Heart left ventricle (tissue), 16 donors: ENCODE results near the gene PARD3. TPM values are rescaled to one million over a fixed set of nuclear protein-coding genes. Genes with fewer than 3 reads are reported as not detected.
A peak's percentile ranks its signal among the peaks of the same experiment; 100 is the strongest.

Source experiments
- ATAC-seq, 4 donors: fragments of 200-7000 bp; cut with Tn5 transposase; one replicate each; pipeline ENCODE4 v1.9.1; 2020 to 2022; ENCODE audit warnings: moderate library complexity in 4 of 4, mild to moderate bottlenecking in 3 of 4, moderate number of reproducible peaks in 1 of 4
- DNase-seq, 5 donors: peaks; one replicate each; pipeline ENCODE4 v3.0.0-alpha.2; 2020
- H3K27ac ChIP-seq, 12 donors: fragments of 200-600 bp; sonication (generic) in 4 of 12; one replicate each; pipeline versions ENCODE4 v1.5.0 to v1.8.0; 2016 to 2022; ENCODE audit warnings: mild to moderate bottlenecking in 2 of 12
- H3K27me3 ChIP-seq, 9 donors: fragments of 200-600 bp; sonication (generic) in 2 of 9; one replicate each; pipeline versions ENCODE4 v1.5.1 to v1.8.0; 2016 to 2022; ENCODE audit warnings: mild to moderate bottlenecking in 3 of 9
- H3K36me3 ChIP-seq, 9 donors: fragments of 200-600 bp; sonication (generic) in 2 of 9; one replicate each; pipeline versions ENCODE4 v1.5.0 to v1.8.0; 2018 to 2022; ENCODE audit warnings: mild to moderate bottlenecking in 2 of 9
- H3K4me1 ChIP-seq, 12 donors: fragments of 200-600 bp; sonication (generic) in 4 of 12; one replicate each; pipeline versions ENCODE4 v1.5.0 to v1.8.0; 2016 to 2022; ENCODE audit warnings: mild to moderate bottlenecking in 3 of 12
- H3K4me3 ChIP-seq, 12 donors: fragments of 200-600 bp; sonication (generic) in 4 of 12; one replicate each; pipeline versions ENCODE4 v1.5.0 to v1.8.0; 2017 to 2022; ENCODE audit warnings: mild to moderate bottlenecking in 9 of 12, moderate library complexity in 4 of 12
- H3K9me3 ChIP-seq, 12 donors: fragments of 200-600 bp; sonication (generic) in 4 of 12; one replicate each; pipeline versions ENCODE4 v1.5.0 to v1.8.0; 2016 to 2022; ENCODE audit warnings: mild to moderate bottlenecking in 1 of 12
- CTCF ChIP-seq, 12 donors: fragments of 200-600 bp; sonication (generic) in 4 of 12; IDR thresholded peaks; one replicate each; pipeline versions ENCODE4 v1.5.0 to v1.8.0; 2018 to 2022; ENCODE audit warnings: antibody characterized with exemption in 12 of 12, mild to moderate bottlenecking in 5 of 12
- POLR2A ChIP-seq, 2 donors: fragments of 450-650 bp; IDR thresholded peaks; one replicate each; pipeline ENCODE4 v1.6.1; 2017; ENCODE audit warnings: antibody characterized with exemption in 2 of 2, mild to moderate bottlenecking in 2 of 2, moderate library complexity in 2 of 2
- WGBS, 4 donors: extraction: QIAGEN DNeasy Blood & Tissue Kit in 2 of 4; methylation state at CpG; one replicate each; pipeline versions ENCODE4 v1.1.5 to v1.1.7; 2013 to 2018; 5-methylcytosine and 5-hydroxymethylcytosine counted together
- intact Hi-C, 10 donors: fragments of 100-400 bp; cut with DNase I; formaldehyde crosslinking; loops; one replicate each; pipeline versions ENCODE4 v1.11.1 to v1.14.2; 2022
- polyA plus RNA-seq, 2 donors: library from polyadenylated mRNA; stranded (reverse); fragments of 200-250 nt; gene quantifications; one replicate each; pipeline ENCODE4 v1.2.3, GENCODE V29; 2013
- total RNA-seq, 9 donors: library from RNA; depleted of rRNA in 2 of 9; stranded (reverse); fragments of >200 nt in 2 of 9; fragmentation: NEBNext Ultra II Directional in 3 of 9; extraction: Animal tissue kit (Norgen Biotek cat#: 25700) in 3 of 9; gene quantifications; one replicate each; pipeline versions ENCODE4 v1.1.0 to v1.2.4, GENCODE V29; 2016 to 2023
- donor health status: ischemic (EF 13 %, LVEDD 7.1; RV severe dilation, severe dysfunction).
- donor health status: healthy with polysubstance abuse.
- donor health status: DM: no; HTN: yes; CAD: no.
- donor health status: DM: no; HTN: no; CAD: no.
- donor health status: ischemic (EF 25% LVEDD 6.9; RV normal size, moderate dysfunction).
- donor health status: ischemic (EF 25% LVEDD 5.7; RV mildly dilated, moderate dysfunction).
- donor health status: healthy.
- donor health status: DM: yes; HTN: yes; CAD: no.
- donor health status: ischemic (EF 35%, LVEDD 5.7; RV mildly dilated, moderate dysfunction).
- donor health status: nonischemic (EF 11% LVEDD 7.7; RV severe dilation, severe dysfunction).
- donor health status: DM: yes; HTN: yes; CAD: no.
- donor health status: PGD.
- donor health status: ischemic (EF 29% LVEDD 5.4; RV normal size, mild dysfunction).
- donor health status: nonischemic (EF 23%, LVEDD 6.1; RV moderate dilation, normal function).

PARD3 gene
- total and polyA plus RNA-seq, 11 donors = 24.8 to 69.7 (median 33.1) TPM

GRCh38 chr10:34553747-34554146, 261.3 kb downstream of the PARD3 start:
- WGBS, 4 donors = 44 to 92% (median 69%) methylated on average over 1 of the region's 1 CpG
- DNase-seq (no peak), ATAC-seq (no peak)
- Histone ChIP-seq H3K27ac (no peak overlapping the region), H3K4me3 (no peak overlapping the region), H3K4me1 (peaks cover 0 to 13% (median 0%) of the 10 kb centered on the region in 12 donors), H3K27me3 (no peaks in the 10 kb centered on the region), H3K9me3 (no peaks in the 10 kb centered on the region), H3K36me3 (no peaks in the 10 kb centered on the region)
- intact Hi-C loops = no loop called here
- no peak for TF ChIP-seq POLR2A (IDR thresholded peaks at IDR 0.05)
- no peak for TF ChIP-seq CTCF (IDR thresholded peaks at IDR 0.05)

GRCh38 chr10:34551295-34551694, 263.8 kb downstream of the PARD3 start:
- no peak for DNase-seq
- ATAC-seq = no peak
- H3K9me3 ChIP-seq = no peaks in the 10 kb centered on the region
- TF ChIP-seq CTCF (IDR thresholded peaks at IDR 0.05) (no peak), POLR2A (IDR thresholded peaks at IDR 0.05) (no peak)
- no peaks in the 10 kb centered on the region for H3K36me3 ChIP-seq
- WGBS, 4 donors = 96 to 100% (median 99%) methylated on average over 4 of the region's 4 CpGs
- H3K4me3 ChIP-seq = no peak overlapping the region
- intact Hi-C loops = no loop called here
- H3K27me3 ChIP-seq = no peaks in the 10 kb centered on the region
- H3K4me1 ChIP-seq = peaks cover 0 to 23% (median 4%) of the 10 kb centered on the region in 12 donors
- no peak overlapping the region for H3K27ac ChIP-seq

DNA sequence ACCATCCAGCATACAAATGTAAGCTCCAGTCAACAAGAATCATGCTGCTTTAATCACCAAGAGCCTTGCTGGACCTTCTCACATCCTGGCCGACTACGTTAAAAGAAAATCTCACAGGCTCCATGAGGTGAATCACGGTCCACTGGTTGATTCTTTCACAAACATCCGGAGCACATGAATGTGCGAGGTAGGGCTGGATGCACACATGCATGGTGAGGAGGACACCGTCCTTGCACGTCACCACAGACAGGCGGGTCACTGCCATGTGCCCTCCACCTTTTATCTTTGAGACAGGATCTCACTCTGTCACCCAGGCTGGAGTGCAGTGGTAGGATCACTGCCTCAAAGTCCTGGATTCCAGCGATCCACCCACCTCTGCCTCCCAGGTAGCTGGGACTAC, 265.1 kb downstream of the PARD3 start:
- ATAC-seq (no peak), DNase-seq (no peak)
- H3K4me1 ChIP-seq = peaks cover 0 to 23% (median 4%) of the 10 kb centered on the region in 12 donors
- WGBS, 4 donors = 95 to 98% (median 96%) methylated on average over 4 to 9 of the region's 9 CpGs
- H3K4me3 ChIP-seq = no peak overlapping the region
- H3K9me3 ChIP-seq = no peaks in the 10 kb centered on the region
- no peaks in the 10 kb centered on the region for H3K36me3 ChIP-seq
- TF ChIP-seq CTCF (IDR thresholded peaks at IDR 0.05) = no peak
- TF ChIP-seq POLR2A (IDR thresholded peaks at IDR 0.05) = no peak
- H3K27ac ChIP-seq = peak overlapping the region in 1 of 12 donors; percentile 10
- no peaks in the 10 kb centered on the region for H3K27me3 ChIP-seq
- intact Hi-C loops = no loop called here

DNA sequence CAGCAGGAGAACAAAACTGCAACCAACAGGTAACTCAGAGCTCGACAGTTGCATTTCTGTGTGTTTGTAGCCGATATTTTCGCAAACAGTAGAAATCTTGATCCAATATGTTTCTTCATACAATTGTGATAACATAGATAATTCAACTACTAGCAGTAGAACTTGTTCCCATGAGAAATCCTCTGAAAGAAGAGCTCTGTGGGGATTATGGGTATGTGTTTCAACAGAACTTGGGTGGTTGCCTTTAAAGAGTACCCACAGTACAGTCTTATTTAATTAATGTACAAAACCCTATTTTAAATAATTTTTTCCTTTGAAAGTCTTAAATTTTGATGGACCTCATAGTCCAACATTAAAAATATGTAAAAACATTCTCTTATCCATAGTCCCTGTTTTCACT, 266.1 kb downstream of the PARD3 start:
- intact Hi-C loops = no loop called here
- 84 to 92% (median 90%) methylated on average over 3 of the region's 3 CpGs for WGBS, 4 donors

More for the DNA sequence above, 266.1 kb downstream of the PARD3 start:
- Histone ChIP-seq H3K4me3 (no peak overlapping the region), H3K36me3 (no peaks in the 10 kb centered on the region), H3K27ac (no peak overlapping the region), H3K9me3 (no peaks in the 10 kb centered on the region), H3K27me3 (no peaks in the 10 kb centered on the region), H3K4me1 (peaks cover 0 to 23% (median 4%) of the 10 kb centered on the region in 12 donors)
- no peak for ATAC-seq
- TF ChIP-seq POLR2A (IDR thresholded peaks at IDR 0.05) (no peak), CTCF (IDR thresholded peaks at IDR 0.05) (no peak)
- DNase-seq = no peak
